Measurements from ENCODE around the gene AKAP13.

AKAP13 gene

GRCh38 chr15:85374831-85375230 is 5.6 kb upstream of the AKAP13 start:
- no peak overlapping the region for H3K4me3 ChIP-seq (ENCODE audit: low read depth, low read length)
- no peak for DNase-seq (ENCODE audit: low read depth)
- TF ChIP-seq CTCF (IDR thresholded peaks at IDR 0.05; ENCODE audit: low read depth, low read length): no peak
- TF ChIP-seq MYC (IDR thresholded peaks at IDR 0.05; ENCODE audit: low read depth, low read length): no peak
- no peak for TF ChIP-seq MAX (IDR thresholded peaks at IDR 0.05; ENCODE audit: low read depth, low read length)
- TF ChIP-seq POLR2A (IDR thresholded peaks at IDR 0.05; ENCODE audit: extremely low read depth, insufficient read length): no peak

GRCh38 chr15:85377269-85377668 is 3.1 kb upstream of the AKAP13 start:
- TF ChIP-seq MAX (IDR thresholded peaks at IDR 0.05; ENCODE audit: low read depth, low read length) (no peak), MYC (IDR thresholded peaks at IDR 0.05; ENCODE audit: low read depth, low read length) (no peak), POLR2A (IDR thresholded peaks at IDR 0.05; ENCODE audit: extremely low read depth, insufficient read length) (no peak), CTCF (IDR thresholded peaks at IDR 0.05; ENCODE audit: low read depth, low read length) (no peak)
- H3K4me3 ChIP-seq (ENCODE audit: low read depth, low read length): no peak overlapping the region
- no peak for DNase-seq (ENCODE audit: low read depth)

- no peak for DNase-seq (ENCODE audit: low read depth)
- no peak for TF ChIP-seq MYC (IDR thresholded peaks at IDR 0.05; ENCODE audit: low read depth, low read length)
- TF ChIP-seq MAX (IDR thresholded peaks at IDR 0.05; ENCODE audit: low read depth, low read length): no peak
- no peak for TF ChIP-seq CTCF (IDR thresholded peaks at IDR 0.05; ENCODE audit: low read depth, low read length)
- TF ChIP-seq POLR2A (IDR thresholded peaks at IDR 0.05; ENCODE audit: extremely low read depth, insufficient read length): no peak
- no peak overlapping the region for H3K4me3 ChIP-seq (ENCODE audit: low read depth, low read length)
Observed at GRCh38 chr15:85377986-85378385, 2.4 kb upstream of the AKAP13 start.

- TF ChIP-seq MYC (IDR thresholded peaks at IDR 0.05; ENCODE audit: low read depth, low read length): no peak
- TF ChIP-seq MAX (IDR thresholded peaks at IDR 0.05; ENCODE audit: low read depth, low read length): no peak
- TF ChIP-seq POLR2A (IDR thresholded peaks at IDR 0.05; ENCODE audit: extremely low read depth, insufficient read length): no peak
- TF ChIP-seq CTCF (IDR thresholded peaks at IDR 0.05; ENCODE audit: low read depth, low read length): no peak
- H3K4me3 ChIP-seq (ENCODE audit: low read depth, low read length): peak overlapping the region; percentile 74
- peak; percentile 47 for DNase-seq (ENCODE audit: low read depth)
Observed at GRCh38 chr15:85379403-85380131, 836 bp upstream of the AKAP13 start.

GRCh38 chr15:85380812-85381642 is 624 bp downstream of the AKAP13 start:
- H3K4me3 ChIP-seq (ENCODE audit: low read depth, low read length): peak overlapping the region; percentile 59
- no peak for DNase-seq (ENCODE audit: low read depth)
- no peak for TF ChIP-seq CTCF (IDR thresholded peaks at IDR 0.05; ENCODE audit: low read depth, low read length)
- no peak for TF ChIP-seq MYC (IDR thresholded peaks at IDR 0.05; ENCODE audit: low read depth, low read length)
- TF ChIP-seq POLR2A (IDR thresholded peaks at IDR 0.05; ENCODE audit: extremely low read depth, insufficient read length): no peak
- TF ChIP-seq MAX (IDR thresholded peaks at IDR 0.05; ENCODE audit: low read depth, low read length): 0 out of 2 replicates have a peak, but pooled peaks have one; percentile 0

All from NB4 (cell line).